DOHH2 (cell line): ENCODE measurements around the gene TEKTIP1.

Experiments used
- H3F3A ChIP-seq: fragments of 200-600 bp; sonication (generic), shearing (Covaris generic); 2 replicates; pipeline ENCODE4 v1.6.0; 2016; ENCODE audit warnings: antibody characterized with exemption, mild to moderate bottlenecking; ENCODE audit not compliant: control insufficient read depth, insufficient read depth
- H3K27ac ChIP-seq: fragments of 200-600 bp; sonication (generic); 2 replicates; pipeline ENCODE4 v1.5.1; 2014; ENCODE audit warnings: low read depth, mild to moderate bottlenecking, low read length, moderate library complexity
- H3K27me3 ChIP-seq: fragments of 200-600 bp; sonication (generic); 2 replicates; pipeline ENCODE4 v1.6.1; 2014; ENCODE audit warnings: mild to moderate bottlenecking, low read length, mixed read lengths; ENCODE audit not compliant: control insufficient read depth
- H3K36me3 ChIP-seq: fragments of 200-600 bp; sonication (generic); 2 replicates; pipeline ENCODE4 v1.6.1; 2014; ENCODE audit warnings: mild to moderate bottlenecking, low read length, moderate library complexity, mixed read lengths; ENCODE audit not compliant: control insufficient read depth
- H3K4me1 ChIP-seq: fragments of 200-600 bp; sonication (generic); 2 replicates; pipeline ENCODE4 v1.6.1; 2014; ENCODE audit warnings: mild to moderate bottlenecking, low read length, mixed read lengths; ENCODE audit not compliant: control insufficient read depth
- H3K4me2 ChIP-seq: fragments of 200-600 bp; sonication (generic); 2 replicates; pipeline ENCODE4 v1.6.0; 2014; ENCODE audit warnings: mild to moderate bottlenecking, low read length, moderate library complexity
- H3K4me3 ChIP-seq: fragments of 200-600 bp; sonication (generic); 2 replicates; pipeline ENCODE4 v1.5.1; 2014; ENCODE audit warnings: mild to moderate bottlenecking, low read length, mixed read lengths
- H3K79me2 ChIP-seq: fragments of 200-600 bp; sonication (generic); 2 replicates; pipeline ENCODE4 v1.6.1; 2014; ENCODE audit warnings: mild to moderate bottlenecking, low read length, mixed read lengths; ENCODE audit not compliant: control insufficient read depth
- H3K9me2 ChIP-seq: fragments of 200-600 bp; sonication (generic); replicated peaks from 2 replicates; pipeline ENCODE4 v1.6.1; 2014; ENCODE audit warnings: mild to moderate bottlenecking, low read length, mixed read lengths; ENCODE audit not compliant: control insufficient read depth
- H3K9me3 ChIP-seq: fragments of 200-600 bp; sonication (generic); 2 replicates; pipeline ENCODE4 v1.6.1; 2014; ENCODE audit warnings: antibody characterized with exemption, low read length, mixed read lengths; ENCODE audit not compliant: control insufficient read depth, insufficient read depth
- H4K20me1 ChIP-seq: fragments of 200-600 bp; sonication (generic); 2 replicates; pipeline ENCODE4 v1.6.0; 2014; ENCODE audit warnings: low read depth, mild to moderate bottlenecking, antibody characterized with exemption, low read length, moderate library complexity; ENCODE audit not compliant: control insufficient read depth, insufficient read depth
- EZH2phosphoT487 ChIP-seq: fragments of 200-600 bp; sonication (generic); IDR thresholded peaks from 2 replicates; pipeline ENCODE4 v1.6.1; 2017; ENCODE audit warnings: borderline replicate concordance, mild to moderate bottlenecking, antibody characterized with exemption, low read length, moderate library complexity, mixed read lengths
- TF ChIP-seq, protein P1 (sequence below): fragments of 200-600 bp; sonication (generic); IDR thresholded peaks from one replicate; pipeline ENCODE4 v1.5.1; 2014; ENCODE audit warnings: antibody characterized with exemption, mild to moderate bottlenecking, low read depth, low read length; ENCODE audit not compliant: poor library complexity, severe bottlenecking

The TEKTIP1 gene

DNA sequence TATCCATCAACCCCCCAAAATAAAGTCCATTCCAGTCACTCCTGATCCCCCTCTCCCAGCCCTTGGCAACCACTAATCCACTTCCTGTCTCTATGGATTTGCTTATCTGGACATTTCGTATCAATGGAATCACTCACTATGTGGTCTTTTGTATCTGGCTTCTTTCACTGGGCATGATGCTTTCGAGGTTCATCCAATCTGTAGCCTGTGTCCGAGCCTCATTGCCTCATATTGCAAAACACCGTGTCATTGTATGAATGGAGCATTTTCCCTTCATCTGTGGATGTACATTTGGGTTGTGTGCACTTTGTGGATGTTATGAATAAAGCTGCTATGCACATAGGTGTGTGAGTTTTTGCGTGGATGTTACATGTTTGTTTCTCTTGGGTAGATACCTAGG is 34.2 kb upstream of the TEKTIP1 start:
- Histone ChIP-seq H4K20me1 (peaks cover 10% of the 10 kb centered on the region; the same call in 1 of the 2 replicates), H3K4me1 (peaks cover 27% of the 10 kb centered on the region), H3K4me2 (peak overlapping the region; percentile 68), H3K36me3 (peaks cover 22% of the 10 kb centered on the region), H3K27me3 (no peaks in the 10 kb centered on the region), H3K4me3 (peak overlapping the region; percentile 74), H3K9me3 (no peaks in the 10 kb centered on the region), H3K27ac (no peak overlapping the region), H3K79me2 (peaks cover 43% of the 10 kb centered on the region), H3K9me2 (no peaks in the 10 kb centered on the region), H3F3A (no peaks in the 10 kb centered on the region; the same call in 1 of the 2 replicates)
- TF ChIP-seq, protein P1, sequence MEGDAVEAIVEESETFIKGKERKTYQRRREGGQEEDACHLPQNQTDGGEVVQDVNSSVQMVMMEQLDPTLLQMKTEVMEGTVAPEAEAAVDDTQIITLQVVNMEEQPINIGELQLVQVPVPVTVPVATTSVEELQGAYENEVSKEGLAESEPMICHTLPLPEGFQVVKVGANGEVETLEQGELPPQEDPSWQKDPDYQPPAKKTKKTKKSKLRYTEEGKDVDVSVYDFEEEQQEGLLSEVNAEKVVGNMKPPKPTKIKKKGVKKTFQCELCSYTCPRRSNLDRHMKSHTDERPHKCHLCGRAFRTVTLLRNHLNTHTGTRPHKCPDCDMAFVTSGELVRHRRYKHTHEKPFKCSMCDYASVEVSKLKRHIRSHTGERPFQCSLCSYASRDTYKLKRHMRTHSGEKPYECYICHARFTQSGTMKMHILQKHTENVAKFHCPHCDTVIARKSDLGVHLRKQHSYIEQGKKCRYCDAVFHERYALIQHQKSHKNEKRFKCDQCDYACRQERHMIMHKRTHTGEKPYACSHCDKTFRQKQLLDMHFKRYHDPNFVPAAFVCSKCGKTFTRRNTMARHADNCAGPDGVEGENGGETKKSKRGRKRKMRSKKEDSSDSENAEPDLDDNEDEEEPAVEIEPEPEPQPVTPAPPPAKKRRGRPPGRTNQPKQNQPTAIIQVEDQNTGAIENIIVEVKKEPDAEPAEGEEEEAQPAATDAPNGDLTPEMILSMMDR, result no peak
- no peak for TF ChIP-seq EZH2phosphoT487

DNA sequence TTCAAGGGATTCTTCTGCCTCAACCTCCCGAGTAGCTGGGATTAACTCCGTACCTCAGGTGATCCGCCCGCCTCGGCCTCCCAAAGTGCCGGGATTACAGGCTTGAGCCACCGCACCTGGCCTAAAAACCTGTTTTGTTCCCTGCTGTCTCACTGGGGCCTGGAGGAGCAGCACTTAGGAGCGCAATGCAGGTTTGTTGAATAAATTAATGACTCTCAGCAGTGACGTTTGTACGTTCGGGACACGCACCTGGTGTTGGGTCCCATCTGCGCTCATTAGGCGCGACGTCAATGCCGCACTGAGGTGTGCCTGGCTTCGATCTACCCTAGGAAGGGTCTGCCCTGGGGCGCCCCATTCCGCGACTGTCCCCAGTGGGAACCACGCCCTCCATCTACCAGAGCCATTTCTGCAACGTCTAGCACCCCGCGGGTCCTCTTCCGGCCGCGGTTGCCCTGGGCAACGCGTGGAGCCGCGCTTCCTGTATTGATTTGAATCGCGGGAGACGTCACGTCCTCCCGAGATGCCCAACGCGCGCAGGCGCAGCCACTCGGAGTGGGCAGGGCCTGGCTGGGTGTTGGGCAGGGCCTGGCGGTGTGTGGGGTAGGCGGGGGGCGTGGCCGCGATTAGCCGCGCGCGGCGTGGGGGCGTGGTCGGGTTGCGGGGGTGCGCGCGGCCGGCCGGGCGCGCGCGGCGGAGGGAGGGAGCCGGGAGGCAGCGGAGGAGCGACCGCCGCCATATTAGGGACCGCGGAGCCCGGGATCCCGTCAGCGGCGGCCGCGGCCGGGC is 33.2 kb upstream of the TEKTIP1 start, which contains the start of gene FZR1:
Gene FZR1, plus strand, starts transcription at position 714 of the 786 bp plus-strand sequence. CDS start 16,679 bp downstream, outside the sequence.
- Histone ChIP-seq H4K20me1 (peaks cover 10% of the 10 kb centered on the region; the same call in 1 of the 2 replicates), H3K79me2 (peaks cover 46% of the 10 kb centered on the region), H3K36me3 (peaks cover 31% of the 10 kb centered on the region), H3K9me3 (no peaks in the 10 kb centered on the region), H3K4me3 (peak within 1 kb of the TSS; percentile 89), H3K27ac (peak within 1 kb of the TSS; percentile 51), H3K4me2 (peak within 1 kb of the TSS; percentile 93), H3F3A (no peaks in the 10 kb centered on the region; the same call in 1 of the 2 replicates), H3K27me3 (no peaks in the 10 kb centered on the region), H3K9me2 (no peaks in the 10 kb centered on the region), H3K4me1 (peaks cover 25% of the 10 kb centered on the region)
- TF ChIP-seq EZH2phosphoT487, result no peak
- TF ChIP-seq, protein P1, result no peak

DNA sequence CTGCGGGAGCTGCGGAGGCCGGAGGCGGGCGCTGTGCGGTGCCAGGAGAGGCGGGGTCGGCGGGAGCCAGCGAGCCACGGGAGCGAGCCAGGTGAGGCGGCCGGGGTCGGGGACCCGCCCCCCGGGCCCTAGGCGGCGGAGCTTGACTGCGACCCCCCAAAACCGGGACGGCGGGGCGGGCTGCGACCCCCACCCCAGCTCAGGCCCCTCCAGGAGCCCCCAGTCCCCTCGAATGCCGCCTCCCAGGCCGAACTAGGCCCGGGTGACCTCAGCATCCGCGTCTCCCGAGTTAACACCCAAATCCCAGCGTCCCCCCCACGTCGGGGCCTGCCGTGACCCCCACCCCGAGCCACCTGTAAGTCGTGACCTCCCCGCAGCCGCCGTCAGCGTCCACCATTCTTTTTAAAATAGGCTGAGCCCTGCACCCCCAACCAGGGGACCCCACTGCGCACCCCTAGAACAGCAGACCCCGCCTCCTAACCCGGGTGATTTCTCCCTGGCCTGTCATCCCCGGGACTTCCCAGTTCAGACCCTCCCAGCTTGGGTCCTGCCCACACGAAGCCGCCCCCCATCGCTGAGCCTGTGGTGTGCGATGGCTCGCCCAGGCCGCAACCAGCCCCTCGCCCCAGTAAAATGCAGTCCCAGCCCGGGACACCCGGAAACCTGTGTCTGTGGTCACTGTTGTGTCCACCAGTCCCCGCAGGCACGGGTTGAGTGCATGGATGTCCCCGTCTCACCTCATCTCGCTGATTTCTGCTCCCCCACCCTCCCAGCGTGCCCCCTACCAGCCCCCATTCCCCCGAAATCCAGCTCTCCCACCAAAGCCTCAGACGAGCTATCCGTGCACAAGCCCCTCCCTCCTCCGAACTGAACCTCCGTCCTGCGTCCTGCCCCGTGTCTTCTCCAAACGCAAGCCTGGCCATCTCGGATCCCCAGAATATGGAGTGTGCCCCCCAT is 32.3 kb upstream of the TEKTIP1 start:
- peaks cover 10% of the 10 kb centered on the region; the same call in 1 of the 2 replicates for H4K20me1 ChIP-seq
- H3K4me1 ChIP-seq, result peaks cover 20% of the 10 kb centered on the region
- H3F3A ChIP-seq, result no peaks in the 10 kb centered on the region; the same call in 1 of the 2 replicates
- TF ChIP-seq EZH2phosphoT487, result no peak
- TF ChIP-seq, protein P1, result no peak
- no peaks in the 10 kb centered on the region for H3K9me2 ChIP-seq
- H3K4me2 ChIP-seq, result peak overlapping the region; percentile 93
- no peaks in the 10 kb centered on the region for H3K27me3 ChIP-seq
- H3K9me3 ChIP-seq, result no peaks in the 10 kb centered on the region
- peak overlapping the region; percentile 89 for H3K4me3 ChIP-seq
- H3K27ac ChIP-seq, result peak overlapping the region; percentile 51
- peaks cover 55% of the 10 kb centered on the region for H3K79me2 ChIP-seq
- peaks cover 36% of the 10 kb centered on the region for H3K36me3 ChIP-seq
